HepG2 (cell line): ENCODE results near the gene TRPC4. TPM values are rescaled to one million over a fixed set of nuclear protein-coding genes. Genes with fewer than 3 reads are reported as not detected.

ENCODE experiments used
- ATAC-seq: fragments of 200-7000 bp; cut with Tn5 transposase; 3 replicates; pipeline ENCODE4 v1.9.1; 2020; ENCODE audit warnings: mild to moderate bottlenecking, moderate library complexity
- BruUV-seq: library from RNA; stranded (reverse); fragments of 400-500 nt; replicated peaks from 2 replicates; lab custom pipeline; 2021; lab: Mats Ljungman, UMichigan
- CTCF ChIA-PET: fragments of 300-600 bp; formaldehyde crosslinking; extraction: SDS; loops from one replicate; lab custom pipeline; 2021; ENCODE audit warnings: low total read pairs, inconsistent platforms, low intra/inter-chr PET ratio; lab: Yijun Ruan, JAX
- POLR2A ChIA-PET: fragments of 350-600 bp; sonication (Branson Sonifier 250); formaldehyde crosslinking; loops from one replicate; lab custom pipeline; 2020; ENCODE audit warnings: antibody characterized with exemption, inconsistent platforms; lab: Yijun Ruan, JAX
- DNase-seq: peaks from one replicate; pipeline ENCODE4 v3.0.0-alpha.2; 2015; ENCODE audit warnings: low spot score
- FAIRE-seq: peaks from 3 replicates; lab custom pipeline; 2011; peaks lifted over from hg19 to GRCh38; lab: Jason Lieb, UNC
- H2AFZ ChIP-seq: one replicate; pipeline ENCODE4 v1.6.1; 2011; ENCODE audit warnings: low read length, inconsistent platforms
- H3K27ac ChIP-seq: fragments of 300-600 bp; 3 replicates; pipeline ENCODE4 v1.8.0; 2011; ENCODE audit warnings: mixed run types, mild to moderate bottlenecking, mixed read lengths, low read length, inconsistent platforms; ENCODE audit not compliant: insufficient read depth; ENCODE audit errors: extremely low read length
- H3K27me3 ChIP-seq, 2 experiments: fragments of 200-600 bp in 1 of 2; 2 replicates in 1 of 2; 3 replicates in 1 of 2; pipeline versions ENCODE4 v1.6.0 to v1.8.0; 2011; ENCODE audit warnings: low read length in 2 of 2, mild to moderate bottlenecking in 2 of 2, moderate library complexity in 2 of 2, inconsistent platforms in 1 of 2; ENCODE audit not compliant: insufficient read depth in 2 of 2, control insufficient read depth in 1 of 2
- H3K36me3 ChIP-seq, 2 experiments: fragments of 200-600 bp in 1 of 2; replicated peaks in 1 of 2; 2 replicates in 1 of 2; 3 replicates in 1 of 2; pipeline versions ENCODE4 v1.5.1 to v1.8.0; 2011; ENCODE audit warnings: low read length in 2 of 2, inconsistent platforms in 1 of 2; ENCODE audit not compliant: insufficient read depth in 2 of 2, control insufficient read depth in 1 of 2
- H3K4me1 ChIP-seq: 2 replicates; pipeline ENCODE4 v1.5.1; 2012; ENCODE audit warnings: low read length, inconsistent platforms; ENCODE audit not compliant: insufficient read depth
- H3K4me2 ChIP-seq: 2 replicates; pipeline ENCODE4 v1.6.0; 2011; ENCODE audit warnings: low read depth, low read length, inconsistent platforms
- H3K4me3 ChIP-seq, 3 experiments: fragments of 200-600 bp in 1 of 3; sonication (generic), shearing (Covaris generic) in 1 of 3; replicated peaks in 1 of 3; 2 replicates each; pipeline ENCODE4 v1.5.1; 2011 to 2016; ENCODE audit warnings: low read length in 3 of 3, inconsistent platforms in 2 of 3, low read depth in 2 of 3, mild to moderate bottlenecking in 2 of 3, control low read depth in 1 of 3, mixed read lengths in 1 of 3; ENCODE audit not compliant: insufficient read depth in 1 of 3
- H3K79me2 ChIP-seq: one replicate; pipeline ENCODE4 v1.6.1; 2011; ENCODE audit warnings: low read length, inconsistent platforms; ENCODE audit not compliant: insufficient read depth
- H3K9ac ChIP-seq: 2 replicates; pipeline ENCODE4 v1.6.0; 2011; ENCODE audit warnings: mild to moderate bottlenecking, low read depth, low read length, inconsistent platforms; ENCODE audit not compliant: insufficient read depth
- H3K9me3 ChIP-seq: 2 replicates; pipeline ENCODE4 v1.5.1; 2012; ENCODE audit warnings: mild to moderate bottlenecking, low read length
- H4K20me1 ChIP-seq: 2 replicates; pipeline ENCODE4 v1.6.0; 2011; ENCODE audit warnings: inconsistent platforms, mild to moderate bottlenecking, low read length, moderate library complexity; ENCODE audit not compliant: insufficient read depth
- AHR ChIP-seq: IDR thresholded peaks from 2 replicates; pipeline ENCODE4 v1.6.1; 2018; ENCODE audit warnings: missing genetic modification reagents, missing compliant biosample characterization
- ARNT2 ChIP-seq: sonication (generic); formaldehyde crosslinking; IDR thresholded peaks from 2 replicates; pipeline ENCODE4 v1.8.0; 2022; ENCODE audit warnings: mild to moderate bottlenecking, low read depth, missing genetic modification reagents, moderate library complexity
- CHCHD3 ChIP-seq: sonication (generic); formaldehyde crosslinking; IDR thresholded peaks from 2 replicates; pipeline ENCODE4 v1.8.0; 2022; ENCODE audit warnings: mild to moderate bottlenecking, missing genetic modification reagents, moderate library complexity
- EP300 ChIP-seq, 3 experiments: sonication (generic) in 1 of 3; formaldehyde crosslinking in 1 of 3; IDR thresholded peaks; 2 replicates each; pipeline versions ENCODE4 v1.5.1 to v1.6.1; 2011 to 2020; ENCODE audit warnings: low read depth in 2 of 3, low read length in 2 of 3, borderline replicate concordance in 1 of 3, improper control_type of control experiment in 1 of 3, mild to moderate bottlenecking in 1 of 3, missing genetic modification reagents in 1 of 3, moderate library complexity in 1 of 3
- MAF1 ChIP-seq: sonication (generic); formaldehyde crosslinking; IDR thresholded peaks from 2 replicates; pipeline ENCODE4 v1.5.0; 2020; ENCODE audit warnings: missing genetic modification reagents, borderline replicate concordance
- ZNF251 ChIP-seq: sonication (generic); formaldehyde crosslinking; IDR thresholded peaks from 2 replicates; pipeline ENCODE4 v1.9.0; 2021; ENCODE audit warnings: mild to moderate bottlenecking, missing genetic modification reagents
- ZNF282 ChIP-seq: fragments of 450-650 bp; IDR thresholded peaks from 2 replicates; pipeline ENCODE4 v1.6.1; 2018; ENCODE audit not compliant: partially characterized antibody
- ZNF382 ChIP-seq: sonication (generic); formaldehyde crosslinking; IDR thresholded peaks from 2 replicates; pipeline ENCODE4 v1.5.0; 2020; ENCODE audit warnings: missing genetic modification reagents, mild to moderate bottlenecking, borderline replicate concordance
- ZNF644 ChIP-seq: IDR thresholded peaks from 2 replicates; pipeline ENCODE4 v1.6.1; 2016; ENCODE audit warnings: low read depth
- WGBS: methylation state at CpG from one replicate; pipeline ENCODE4 v1.1.6; 2017; ENCODE audit warnings: low lambda C conversion rate; 5-methylcytosine and 5-hydroxymethylcytosine counted together
- in situ Hi-C: cut with HindIII; loops from 2 replicates; pipeline ENCODE4 v1.10.0; 2017; ENCODE audit warnings: low pct_unique_long_range_greater_than_20kb; ENCODE audit not compliant: extremely low pct_ligation_motif_present
- intact Hi-C: fragments of 100-400 bp; cut with micrococcal nuclease; formaldehyde crosslinking; loops from one replicate; pipeline ENCODE4 v1.10.0; 2022; ENCODE audit not compliant: unreplicated experiment
- polyA plus RNA-seq, 8 experiments: library from polyadenylated mRNA; depleted of rRNA in 3 of 8; stranded (reverse) in 7 of 8; unstranded in 1 of 8; fragments of >200 nt; fragmentation: Illumina TruSeq in 4 of 8; extraction: Trizol in 4 of 8; gene quantifications; 2 replicates each; pipeline versions ENCODE4 v1.2.1 to v1.2.3, GENCODE V29; 2011 to 2016; ENCODE audit warnings: low read depth in 4 of 8, missing spikeins in 1 of 8, mixed read lengths in 1 of 8; ENCODE audit not compliant: insufficient read depth in 1 of 8
- total RNA-seq, 5 experiments: library from RNA; depleted of rRNA; stranded (reverse); fragments of >200 nt; fragmentation: Illumina TruSeq; extraction: Trizol; gene quantifications; 2 replicates each; pipeline ENCODE4 v1.2.3, GENCODE V29; 2016; ENCODE audit warnings: low read depth in 1 of 5
- TF ChIP-seq, protein P1 (sequence below): sonication (generic); formaldehyde crosslinking; IDR thresholded peaks from 2 replicates; pipeline ENCODE4 v1.4.0; 2020; ENCODE audit warnings: mild to moderate bottlenecking, missing genetic modification reagents
- TF ChIP-seq, protein P2 (sequence below): sonication (generic); formaldehyde crosslinking; IDR thresholded peaks from 2 replicates; pipeline ENCODE4 v1.5.1; 2020; ENCODE audit warnings: mild to moderate bottlenecking, moderate library complexity, missing genetic modification reagents
- TF ChIP-seq, protein P3 (sequence below): sonication (generic); formaldehyde crosslinking; IDR thresholded peaks from 2 replicates; pipeline ENCODE4 v1.5.0; 2020; ENCODE audit warnings: missing genetic modification reagents, mild to moderate bottlenecking, borderline replicate concordance
- TF ChIP-seq, protein P4 (sequence below): sonication (generic); formaldehyde crosslinking; IDR thresholded peaks from 2 replicates; pipeline ENCODE4 v1.4.0; 2020; ENCODE audit warnings: mild to moderate bottlenecking, missing genetic modification reagents, borderline replicate concordance
- TF ChIP-seq, protein P5 (sequence below): sonication (generic); formaldehyde crosslinking; IDR thresholded peaks from 2 replicates; pipeline ENCODE4 v1.4.0; 2020; ENCODE audit warnings: mild to moderate bottlenecking, missing genetic modification reagents
- TF ChIP-seq, protein P6 (sequence below): IDR thresholded peaks from 2 replicates; pipeline ENCODE4 v1.6.1; 2012; ENCODE audit warnings: low read length, improper control_type of control experiment

The TRPC4 gene
- total and polyA plus RNA-seq, 2 of the 13 experiments (the other 11 are each of a cell fraction or from before 2014, with no cell fraction given): not detected

DNA sequence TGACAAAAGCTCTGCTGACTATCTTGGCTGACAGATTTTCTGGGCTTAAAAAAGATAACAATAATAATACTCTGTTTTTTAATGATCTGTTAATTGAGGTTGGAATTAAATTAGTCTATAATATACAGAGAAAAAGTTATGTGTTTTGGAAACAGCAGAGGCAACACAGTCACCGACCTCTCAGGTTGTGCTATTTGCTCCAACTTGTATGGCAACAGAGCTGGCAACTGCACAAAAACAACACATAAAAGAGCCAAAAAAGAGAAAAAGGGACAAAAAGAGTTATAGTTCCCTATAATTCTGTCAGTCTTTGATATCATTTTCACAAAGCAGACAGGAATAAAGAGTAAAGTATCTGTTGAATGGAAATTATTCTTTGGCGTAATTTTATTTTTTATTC, 168.7 kb downstream of the TRPC4 start:
- no peak for FAIRE-seq
- POLR2A ChIA-PET: no interaction called here
- TF ChIP-seq, protein P1, sequence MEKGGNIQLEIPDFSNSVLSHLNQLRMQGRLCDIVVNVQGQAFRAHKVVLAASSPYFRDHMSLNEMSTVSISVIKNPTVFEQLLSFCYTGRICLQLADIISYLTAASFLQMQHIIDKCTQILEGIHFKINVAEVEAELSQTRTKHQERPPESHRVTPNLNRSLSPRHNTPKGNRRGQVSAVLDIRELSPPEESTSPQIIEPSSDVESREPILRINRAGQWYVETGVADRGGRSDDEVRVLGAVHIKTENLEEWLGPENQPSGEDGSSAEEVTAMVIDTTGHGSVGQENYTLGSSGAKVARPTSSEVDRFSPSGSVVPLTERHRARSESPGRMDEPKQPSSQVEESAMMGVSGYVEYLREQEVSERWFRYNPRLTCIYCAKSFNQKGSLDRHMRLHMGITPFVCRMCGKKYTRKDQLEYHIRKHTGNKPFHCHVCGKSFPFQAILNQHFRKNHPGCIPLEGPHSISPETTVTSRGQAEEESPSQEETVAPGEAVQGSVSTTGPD (CRISPR knock-in tag): no peak
- TF ChIP-seq ARNT2 (CRISPR knock-in tag) (no peak), ZNF251 (CRISPR knock-in tag) (no peak), AHR (no peak), ZNF282 (no peak), ZNF644 (CRISPR knock-in tag) (no peak), MAF1 (CRISPR knock-in tag) (no peak), CHCHD3 (CRISPR knock-in tag) (no peak), EP300 (IDR thresholded peaks at IDR 0.05; ENCODE audit: low read depth in 2 of 2, low read length in 2 of 2) (no peak), EP300 (CRISPR knock-in tag; IDR thresholded peaks at IDR 0.05; ENCODE audit: borderline replicate concordance) (no peak), ZNF382 (CRISPR knock-in tag) (no peak)
- TF ChIP-seq, protein P2, sequence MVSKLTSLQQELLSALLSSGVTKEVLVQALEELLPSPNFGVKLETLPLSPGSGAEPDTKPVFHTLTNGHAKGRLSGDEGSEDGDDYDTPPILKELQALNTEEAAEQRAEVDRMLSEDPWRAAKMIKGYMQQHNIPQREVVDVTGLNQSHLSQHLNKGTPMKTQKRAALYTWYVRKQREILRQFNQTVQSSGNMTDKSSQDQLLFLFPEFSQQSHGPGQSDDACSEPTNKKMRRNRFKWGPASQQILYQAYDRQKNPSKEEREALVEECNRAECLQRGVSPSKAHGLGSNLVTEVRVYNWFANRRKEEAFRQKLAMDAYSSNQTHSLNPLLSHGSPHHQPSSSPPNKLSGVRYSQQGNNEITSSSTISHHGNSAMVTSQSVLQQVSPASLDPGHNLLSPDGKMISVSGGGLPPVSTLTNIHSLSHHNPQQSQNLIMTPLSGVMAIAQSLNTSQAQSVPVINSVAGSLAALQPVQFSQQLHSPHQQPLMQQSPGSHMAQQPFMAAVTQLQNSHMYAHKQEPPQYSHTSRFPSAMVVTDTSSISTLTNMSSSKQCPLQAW (CRISPR knock-in tag): no peak
- TF ChIP-seq, protein P3, sequence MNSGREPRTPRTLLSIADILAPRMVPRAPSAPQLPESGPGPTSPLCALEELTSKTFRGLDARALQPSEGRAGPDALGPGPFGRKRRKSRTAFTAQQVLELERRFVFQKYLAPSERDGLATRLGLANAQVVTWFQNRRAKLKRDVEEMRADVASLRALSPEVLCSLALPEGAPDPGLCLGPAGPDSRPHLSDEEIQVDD (CRISPR knock-in tag): no peak
- TF ChIP-seq, protein P4, sequence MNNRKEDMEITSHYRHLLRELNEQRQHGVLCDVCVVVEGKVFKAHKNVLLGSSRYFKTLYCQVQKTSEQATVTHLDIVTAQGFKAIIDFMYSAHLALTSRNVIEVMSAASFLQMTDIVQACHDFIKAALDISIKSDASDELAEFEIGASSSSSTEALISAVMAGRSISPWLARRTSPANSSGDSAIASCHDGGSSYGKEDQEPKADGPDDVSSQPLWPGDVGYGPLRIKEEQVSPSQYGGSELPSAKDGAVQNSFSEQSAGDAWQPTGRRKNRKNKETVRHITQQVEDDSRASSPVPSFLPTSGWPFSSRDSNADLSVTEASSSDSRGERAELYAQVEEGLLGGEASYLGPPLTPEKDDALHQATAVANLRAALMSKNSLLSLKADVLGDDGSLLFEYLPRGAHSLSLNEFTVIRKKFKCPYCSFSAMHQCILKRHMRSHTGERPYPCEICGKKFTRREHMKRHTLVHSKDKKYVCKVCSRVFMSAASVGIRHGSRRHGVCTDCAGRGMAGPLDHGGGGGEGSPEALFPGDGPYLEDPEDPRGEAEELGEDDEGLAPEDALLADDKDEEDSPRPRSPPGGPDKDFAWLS (CRISPR knock-in tag): no peak
- TF ChIP-seq, protein P5, sequence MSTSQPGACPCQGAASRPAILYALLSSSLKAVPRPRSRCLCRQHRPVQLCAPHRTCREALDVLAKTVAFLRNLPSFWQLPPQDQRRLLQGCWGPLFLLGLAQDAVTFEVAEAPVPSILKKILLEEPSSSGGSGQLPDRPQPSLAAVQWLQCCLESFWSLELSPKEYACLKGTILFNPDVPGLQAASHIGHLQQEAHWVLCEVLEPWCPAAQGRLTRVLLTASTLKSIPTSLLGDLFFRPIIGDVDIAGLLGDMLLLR (CRISPR knock-in tag): no peak
- TF ChIP-seq, protein P6, sequence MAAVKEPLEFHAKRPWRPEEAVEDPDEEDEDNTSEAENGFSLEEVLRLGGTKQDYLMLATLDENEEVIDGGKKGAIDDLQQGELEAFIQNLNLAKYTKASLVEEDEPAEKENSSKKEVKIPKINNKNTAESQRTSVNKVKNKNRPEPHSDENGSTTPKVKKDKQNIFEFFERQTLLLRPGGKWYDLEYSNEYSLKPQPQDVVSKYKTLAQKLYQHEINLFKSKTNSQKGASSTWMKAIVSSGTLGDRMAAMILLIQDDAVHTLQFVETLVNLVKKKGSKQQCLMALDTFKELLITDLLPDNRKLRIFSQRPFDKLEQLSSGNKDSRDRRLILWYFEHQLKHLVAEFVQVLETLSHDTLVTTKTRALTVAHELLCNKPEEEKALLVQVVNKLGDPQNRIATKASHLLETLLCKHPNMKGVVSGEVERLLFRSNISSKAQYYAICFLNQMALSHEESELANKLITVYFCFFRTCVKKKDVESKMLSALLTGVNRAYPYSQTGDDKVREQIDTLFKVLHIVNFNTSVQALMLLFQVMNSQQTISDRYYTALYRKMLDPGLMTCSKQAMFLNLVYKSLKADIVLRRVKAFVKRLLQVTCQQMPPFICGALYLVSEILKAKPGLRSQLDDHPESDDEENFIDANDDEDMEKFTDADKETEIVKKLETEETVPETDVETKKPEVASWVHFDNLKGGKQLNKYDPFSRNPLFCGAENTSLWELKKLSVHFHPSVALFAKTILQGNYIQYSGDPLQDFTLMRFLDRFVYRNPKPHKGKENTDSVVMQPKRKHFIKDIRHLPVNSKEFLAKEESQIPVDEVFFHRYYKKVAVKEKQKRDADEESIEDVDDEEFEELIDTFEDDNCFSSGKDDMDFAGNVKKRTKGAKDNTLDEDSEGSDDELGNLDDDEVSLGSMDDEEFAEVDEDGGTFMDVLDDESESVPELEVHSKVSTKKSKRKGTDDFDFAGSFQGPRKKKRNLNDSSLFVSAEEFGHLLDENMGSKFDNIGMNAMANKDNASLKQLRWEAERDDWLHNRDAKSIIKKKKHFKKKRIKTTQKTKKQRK: no peak

More for the DNA sequence above, 168.7 kb downstream of the TRPC4 start:
- ATAC-seq (no peak), DNase-seq (no peak)
- Histone ChIP-seq H3K9me3 (no peaks in the 10 kb centered on the region), H3K4me3 (no peak overlapping the region), H3K4me1 (no peaks in the 10 kb centered on the region), H3K79me2 (no peaks in the 10 kb centered on the region), H3K4me2 (no peak overlapping the region), H3K27ac (no peak overlapping the region), H4K20me1 (no peaks in the 10 kb centered on the region), H3K36me3 (no peaks in the 10 kb centered on the region), H2AFZ (no peak overlapping the region), H3K9ac (no peak overlapping the region), H3K27me3 (no peaks in the 10 kb centered on the region; a peak in 1 of 5 replicates)
- WGBS: 16% methylated on average over 2 of the region's 2 CpGs
- no TSS peak for BruUV-seq
- in situ Hi-C loops: no loop called here
- CTCF ChIA-PET: no interaction called here
- intact Hi-C loops: no loop called here
